Measurements from ENCODE around the gene DLG5.

The DLG5 gene

GRCh38 chr10:77910524-77911145 lies 15.9 kb downstream of the DLG5 start:
- DNase-seq (ENCODE audit: low spot score) = no peak

- peak; percentile 75 for DNase-seq (ENCODE audit: low spot score)
Observed at GRCh38 chr10:77909749-77910375, 16.7 kb downstream of the DLG5 start.

DNA sequence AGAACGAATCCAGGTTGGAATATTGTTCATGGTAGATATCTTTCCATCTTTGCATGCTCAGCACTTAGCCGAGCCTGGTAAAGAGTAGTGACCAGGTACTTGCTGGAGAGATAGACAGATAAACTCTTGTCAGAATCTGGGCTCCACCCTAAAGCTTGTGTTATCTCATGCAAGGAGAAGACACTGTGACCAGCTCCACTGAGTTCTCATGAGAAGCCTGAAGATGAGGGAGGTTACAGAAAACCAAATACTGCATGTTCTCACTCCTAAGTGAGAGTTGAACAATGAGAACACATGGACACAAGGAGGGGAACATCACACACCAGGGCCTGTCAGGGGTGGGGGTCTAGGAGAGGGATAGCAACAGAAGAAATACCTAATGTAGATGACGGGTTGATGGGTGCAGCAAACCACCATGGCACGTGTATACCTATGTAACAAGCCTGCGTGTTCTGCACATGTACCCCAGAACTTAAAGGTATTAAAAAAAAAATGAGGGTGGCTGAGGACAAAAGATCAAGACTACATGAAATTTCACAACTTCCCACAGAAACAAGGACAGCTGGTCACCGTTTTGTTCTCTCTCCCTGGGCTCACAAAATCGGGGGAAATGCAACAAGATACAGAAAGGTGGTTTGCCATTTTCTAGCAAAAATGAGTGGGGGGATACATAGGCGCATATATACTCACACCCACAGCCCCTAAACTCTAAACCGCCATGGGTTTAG lies 17.4 kb downstream of the DLG5 start:
- DNase-seq (ENCODE audit: low spot score) = no peak

DNA sequence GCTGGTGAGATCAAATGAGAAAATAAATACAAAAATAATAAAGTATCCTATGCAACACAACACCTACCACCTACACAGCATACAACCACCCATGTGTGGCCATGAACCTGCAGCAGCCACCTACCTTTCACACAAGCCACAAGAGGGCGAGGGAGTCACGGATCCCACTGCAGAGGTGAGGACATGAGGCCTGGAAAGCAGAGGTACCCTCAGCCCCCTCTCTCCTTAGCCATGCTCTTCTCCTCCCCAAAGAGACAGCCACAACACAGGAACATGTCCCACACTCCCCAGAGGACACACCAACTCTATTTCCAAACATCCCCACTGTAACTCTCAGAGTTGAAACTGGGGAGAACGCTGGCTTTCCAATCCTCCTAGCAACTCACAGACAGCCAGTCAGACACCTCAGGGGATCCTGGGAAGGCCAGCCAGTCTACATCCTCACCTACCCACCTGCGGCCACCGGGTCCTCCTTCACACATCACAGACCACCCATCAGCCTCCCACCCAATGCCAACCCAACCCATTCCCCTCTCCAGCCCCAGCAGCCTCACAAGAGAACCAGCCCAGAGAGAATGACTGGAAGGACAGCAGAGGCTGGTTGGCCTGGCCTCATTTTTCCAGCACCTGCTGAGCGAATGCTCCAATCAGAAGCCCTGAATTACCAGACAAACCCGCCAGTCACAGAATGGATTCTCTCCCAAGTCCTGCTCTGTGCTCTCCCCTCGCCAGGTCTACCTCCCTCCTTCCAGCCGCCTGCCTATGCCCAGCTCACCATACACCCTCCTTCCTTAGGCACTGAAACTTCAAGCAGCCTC lies 18.4 kb downstream of the DLG5 start:
- no peak for DNase-seq (ENCODE audit: low spot score)

- no peak for DNase-seq (ENCODE audit: low spot score)
Observed at GRCh38 chr10:77907462-77907861, 19.1 kb downstream of the DLG5 start.

DNA sequence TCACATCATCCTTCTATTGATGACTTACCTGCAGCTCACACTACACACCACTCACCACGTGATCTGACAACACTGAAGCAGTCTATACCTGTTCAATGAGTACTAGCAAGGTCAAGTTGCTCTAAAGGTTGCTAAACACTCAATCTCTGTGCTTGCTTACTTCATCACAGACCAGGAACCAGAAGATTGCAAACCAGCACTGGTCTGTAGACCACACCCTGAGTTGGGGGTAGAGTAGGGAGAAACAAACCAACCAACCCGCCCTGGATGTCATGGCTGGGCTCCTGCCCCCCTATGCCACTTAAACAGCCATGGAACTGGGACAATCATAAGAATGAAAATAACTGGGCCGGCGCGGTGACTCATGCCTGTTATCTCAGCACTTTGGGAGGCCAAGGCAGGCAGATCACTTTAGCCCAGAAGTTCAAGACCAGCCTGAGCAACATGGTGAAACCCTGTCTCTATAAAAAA lies 19.6 kb downstream of the DLG5 start:
- DNase-seq (ENCODE audit: low spot score) = no peak

- DNase-seq (ENCODE audit: low spot score) = no peak
Observed at GRCh38 chr10:77905781-77906180, 20.8 kb downstream of the DLG5 start.

- DNase-seq (ENCODE audit: low spot score) = no peak
Observed at GRCh38 chr10:77905086-77905748, 21.3 kb downstream of the DLG5 start.

DNA sequence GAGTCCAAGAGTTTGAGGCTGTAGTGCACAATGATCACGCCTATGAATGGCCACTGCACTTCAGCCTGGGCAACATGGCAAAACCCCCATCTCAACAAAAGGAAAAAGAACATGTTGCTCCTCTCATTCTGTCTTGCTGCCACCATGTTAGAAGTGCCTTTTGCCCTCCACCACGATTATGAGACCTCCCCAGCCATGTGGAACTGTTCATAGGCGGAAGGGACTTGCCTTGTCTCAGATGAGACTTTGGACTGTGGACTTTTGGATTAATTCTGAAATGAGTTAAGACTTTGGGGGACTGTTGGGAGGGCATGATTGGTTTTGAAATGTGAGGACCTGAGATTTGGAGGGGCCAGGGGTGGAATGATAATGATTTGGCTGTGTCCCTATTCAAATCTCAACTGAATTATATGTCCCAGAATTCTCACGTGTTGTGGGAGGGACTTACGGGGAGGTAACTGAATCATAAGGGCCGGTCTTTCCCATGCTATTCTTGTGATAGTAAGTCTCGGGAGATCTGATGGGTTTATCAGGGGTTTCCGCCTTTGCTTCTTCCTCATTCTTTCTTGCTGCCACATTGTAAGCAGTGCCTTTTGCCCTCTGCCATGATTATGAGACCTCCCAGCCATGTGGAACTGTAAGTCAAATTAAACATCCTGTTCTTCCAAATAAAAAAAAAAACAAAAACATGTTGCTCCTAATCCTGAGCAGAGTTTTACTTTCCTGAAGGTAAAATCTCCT lies 22.3 kb downstream of the DLG5 start:
- no peak for DNase-seq (ENCODE audit: low spot score)

DNA sequence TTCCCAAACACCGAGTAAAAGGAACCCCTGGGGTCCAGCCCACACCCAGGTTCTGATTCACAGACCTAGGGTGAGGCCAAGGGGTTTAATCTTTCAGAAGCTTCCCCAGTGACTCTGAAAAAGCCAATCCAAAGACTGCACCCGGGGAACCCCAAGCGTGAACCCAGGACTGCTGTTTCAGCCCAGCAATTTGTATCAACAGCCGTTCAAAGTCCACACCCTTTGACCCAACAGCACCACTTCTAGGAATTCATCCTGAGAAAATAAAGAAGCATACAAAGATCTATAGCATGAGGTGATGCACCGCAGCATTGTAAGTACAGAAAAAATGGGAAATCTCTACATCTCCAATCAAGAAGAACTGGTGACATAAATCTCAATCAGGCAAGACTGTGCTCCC lies 24.4 kb downstream of the DLG5 start:
- no peak for DNase-seq (ENCODE audit: low spot score)

GRCh38 chr10:77901743-77902142 lies 24.8 kb downstream of the DLG5 start:
- no peak for DNase-seq (ENCODE audit: low spot score)

- no peak for DNase-seq (ENCODE audit: low spot score)
Observed at GRCh38 chr10:77899690-77900089, 26.9 kb downstream of the DLG5 start.

GRCh38 chr10:77899080-77899477 lies 27.5 kb downstream of the DLG5 start:
- DNase-seq (ENCODE audit: low spot score) = no peak

DNA sequence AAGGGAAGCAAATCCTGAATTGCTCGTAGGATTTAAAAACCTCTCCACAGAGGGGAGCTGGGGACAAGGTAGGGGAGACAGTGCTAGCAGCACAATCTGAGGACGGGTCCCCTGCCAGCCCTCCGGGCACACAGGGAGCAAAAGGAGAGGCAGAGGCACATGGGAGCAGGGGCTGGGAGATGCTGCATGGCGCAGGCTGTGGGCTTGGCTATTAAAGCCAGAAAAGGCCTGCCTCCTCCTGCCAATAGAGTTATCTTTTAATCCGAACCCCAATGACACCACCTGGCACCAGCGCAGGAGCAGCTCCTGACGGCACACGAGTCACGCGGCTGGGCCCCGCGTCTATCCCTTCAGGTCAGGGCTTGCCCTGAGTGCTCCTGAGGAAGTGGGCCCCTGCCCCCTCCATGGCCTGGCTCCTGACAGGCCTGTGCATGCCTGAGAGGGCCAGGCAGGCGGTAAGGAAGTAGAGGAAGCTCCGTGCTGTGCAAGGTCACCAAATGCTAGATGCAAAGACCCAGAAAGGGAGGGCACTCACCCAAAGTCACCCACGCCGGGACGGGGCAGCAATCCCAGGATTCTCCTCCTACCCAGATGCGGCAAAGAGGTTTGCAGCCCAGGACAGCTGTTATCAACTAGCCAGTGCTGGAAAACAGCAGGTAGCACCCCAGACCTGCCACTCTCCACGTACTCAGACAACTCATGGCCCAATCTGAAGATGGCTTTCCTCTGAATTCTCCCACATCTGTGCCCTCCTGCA lies 28.1 kb downstream of the DLG5 start:
- DNase-seq (ENCODE audit: low spot score) = no peak

- no peak for DNase-seq (ENCODE audit: low spot score)
Observed at GRCh38 chr10:77896058-77896457, 30.5 kb downstream of the DLG5 start.

- no peak for DNase-seq (ENCODE audit: low spot score)
Observed at GRCh38 chr10:77894058-77894457, 32.5 kb downstream of the DLG5 start.

GRCh38 chr10:77893386-77893785 lies 33.2 kb downstream of the DLG5 start:
- DNase-seq (ENCODE audit: low spot score) = no peak

- no peak for DNase-seq (ENCODE audit: low spot score)
Observed at GRCh38 chr10:77892761-77893160, 33.8 kb downstream of the DLG5 start.

GRCh38 chr10:77892021-77892739 lies 34.4 kb downstream of the DLG5 start:
- DNase-seq (ENCODE audit: low spot score) = no peak

GRCh38 chr10:77890097-77890496 lies 36.5 kb downstream of the DLG5 start:
- DNase-seq (ENCODE audit: low spot score) = no peak
